Measurements from ENCODE around the gene SLC6A8.
"Not testable (repeated sequence)": the region's sequence is repeated elsewhere in the genome, so short reads cannot be mapped to it uniquely, and the experiment has no call there.

Gene SLC6A8

DNA sequence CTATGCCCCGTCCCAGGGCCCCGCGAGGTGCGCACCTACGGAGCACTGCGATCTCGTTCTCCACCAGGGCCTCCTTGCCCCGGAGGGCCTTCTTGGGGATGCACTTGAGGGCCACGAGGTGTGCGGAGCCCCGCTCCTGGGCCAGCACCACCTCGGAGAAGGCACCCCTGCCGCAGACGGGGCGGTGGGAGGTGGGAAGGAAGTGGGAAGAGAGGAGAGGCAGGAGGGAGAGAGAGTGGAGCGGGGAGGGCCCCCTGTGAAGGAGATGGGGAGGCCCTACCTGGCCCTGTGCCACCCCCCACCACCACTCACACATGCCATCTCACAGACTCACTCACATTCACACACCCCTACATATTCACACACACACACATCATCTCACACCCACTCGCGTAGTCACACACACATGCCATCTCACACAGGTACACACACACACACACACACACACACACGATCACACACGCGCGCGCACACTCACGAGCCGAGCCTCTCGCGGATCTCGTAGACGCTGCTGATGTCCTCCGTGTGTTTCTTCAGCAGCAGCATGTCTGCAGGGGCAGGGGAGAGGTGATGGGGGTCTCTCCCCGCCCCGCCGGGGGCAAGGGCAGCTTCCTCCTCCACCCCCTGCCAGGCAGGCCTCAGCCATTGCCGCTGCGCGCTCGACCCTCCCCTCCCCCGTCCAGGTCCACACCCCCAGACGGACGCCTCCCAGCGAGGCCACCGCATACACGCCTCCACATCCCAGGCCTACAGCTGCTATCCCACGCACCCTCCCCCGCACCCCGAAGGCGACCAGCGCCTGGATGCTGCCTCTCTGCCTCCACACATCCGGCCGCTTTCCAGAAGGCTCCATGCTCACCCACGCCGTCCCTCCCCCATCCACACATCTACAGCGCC lies 14.9 kb upstream of the SLC6A8 start:
- DNase-seq: no peak

GRCh38 chrX:153673428-153674218 lies 14.1 kb upstream of the SLC6A8 start, which contains the start of gene PNCK:
TSS of gene PNCK (minus strand) at chrX:153673813. CDS start at chrX:153673076, 737 bp downstream.
- no peak for DNase-seq

- no peak for DNase-seq
Measured at GRCh38 chrX:153674219-153674851, 13.4 kb upstream of the SLC6A8 start.

DNA sequence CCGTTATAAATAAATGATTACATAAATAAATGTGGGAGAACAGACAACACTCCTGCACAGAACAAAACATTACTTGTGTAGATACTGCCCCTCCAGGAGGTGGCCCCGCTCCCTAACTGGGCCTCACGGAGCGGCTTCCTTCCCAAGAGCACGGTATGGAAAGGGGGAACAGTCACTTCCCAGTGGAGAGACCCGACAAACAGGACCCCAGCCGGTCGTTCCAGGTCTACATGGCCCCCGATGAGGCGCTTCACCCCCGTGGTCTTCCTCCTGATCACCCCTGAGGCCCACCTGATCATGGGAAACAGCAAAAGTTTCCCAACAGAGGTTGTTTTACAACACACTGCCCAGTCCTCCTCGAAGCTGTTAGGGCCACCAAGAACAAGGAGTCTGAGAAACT lies 6.6 kb upstream of the SLC6A8 start:
- no peak for DNase-seq

DNA sequence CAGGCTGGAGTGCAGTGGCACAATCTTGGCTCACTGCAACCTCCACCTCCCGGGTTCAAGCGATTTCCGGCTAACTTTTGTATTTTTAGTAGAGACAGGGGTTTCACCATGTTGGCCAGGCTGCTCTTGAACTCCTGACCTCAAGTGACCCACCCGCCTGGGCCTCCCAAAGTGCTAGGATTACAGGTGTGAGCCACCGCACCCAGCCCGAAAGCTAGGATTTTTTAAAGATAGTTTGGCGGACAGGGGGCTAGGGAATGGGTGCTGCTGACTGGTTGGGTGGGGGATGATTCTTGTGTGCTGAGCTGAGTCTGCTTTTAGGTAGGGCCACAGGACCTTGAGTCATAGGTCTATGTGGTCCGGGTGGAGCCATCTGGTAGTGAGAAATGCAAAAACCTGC lies 4.2 kb upstream of the SLC6A8 start:
- DNase-seq: not testable (repeated sequence)

GRCh38 chrX:153684467-153685155 lies 3.1 kb upstream of the SLC6A8 start:
- no peak for DNase-seq

DNA sequence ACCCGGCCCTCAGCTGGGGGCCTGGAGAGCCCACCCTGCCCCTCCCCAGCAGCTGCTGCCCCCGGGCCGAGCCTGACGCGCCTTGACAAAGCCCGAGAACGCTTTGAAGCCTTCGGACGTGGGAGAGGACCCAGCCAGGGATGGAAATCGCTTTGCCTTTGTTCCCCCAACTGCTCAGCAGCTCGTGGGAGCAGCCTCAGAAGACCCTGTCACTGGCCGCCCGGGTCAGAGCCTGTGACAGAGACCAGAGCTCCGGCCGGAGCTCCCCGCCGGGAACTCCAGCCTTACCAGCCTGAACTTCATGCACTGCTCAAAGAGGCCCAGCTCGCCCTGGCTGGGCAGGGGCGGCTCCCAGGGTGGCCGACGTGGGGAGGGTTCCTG lies 2.6 kb upstream of the SLC6A8 start:
- DNase-seq: no peak

DNA sequence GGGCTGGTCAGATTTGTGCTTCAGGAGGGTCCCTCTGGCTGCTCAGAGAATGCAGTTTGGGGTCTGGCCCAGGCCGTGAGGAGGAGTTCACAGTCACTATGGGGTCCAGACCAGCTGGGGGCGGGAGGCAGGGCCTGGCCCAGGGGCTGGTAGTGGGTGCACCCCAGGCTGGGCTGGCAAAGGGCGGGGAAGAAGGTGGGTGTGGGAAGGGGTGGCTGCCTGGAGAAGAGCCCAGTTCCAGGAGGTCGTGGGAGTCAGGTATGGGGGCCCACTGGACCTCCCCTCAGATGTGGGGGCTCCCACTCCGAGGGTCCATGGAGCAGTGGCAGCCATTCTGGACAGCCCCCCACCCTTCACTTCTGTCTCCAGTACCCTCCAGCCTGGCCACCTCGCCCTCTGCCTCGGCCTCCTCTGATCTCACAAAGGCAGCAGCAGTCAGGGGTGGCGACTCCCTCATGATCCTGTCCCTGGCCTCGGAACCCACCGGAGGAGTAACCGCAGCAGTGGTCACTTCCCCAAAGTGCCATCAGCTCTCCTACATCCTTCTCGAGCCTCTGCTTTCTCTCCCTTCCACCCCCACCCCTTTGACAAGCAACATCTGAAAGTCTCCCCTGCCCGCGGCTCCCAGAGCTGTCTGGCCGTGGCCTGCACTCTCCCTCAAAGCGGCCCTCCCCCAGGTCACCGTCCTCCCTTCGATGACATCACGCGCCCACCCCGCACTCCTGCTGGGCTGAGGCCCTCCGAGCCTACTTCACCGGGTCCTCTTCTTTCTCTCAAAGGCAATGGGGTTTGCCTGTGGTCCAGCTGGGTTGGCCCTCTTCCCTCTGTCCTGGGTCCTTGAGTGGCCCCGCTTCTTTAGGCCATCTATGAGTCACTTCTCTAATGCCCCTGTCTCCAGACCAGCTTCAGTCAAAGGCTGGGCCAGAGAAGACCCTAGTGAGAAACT lies 1.7 kb upstream of the SLC6A8 start:
- DNase-seq: no peak

GRCh38 chrX:153686711-153687110 lies 1.0 kb upstream of the SLC6A8 start:
- DNase-seq: no peak

DNA sequence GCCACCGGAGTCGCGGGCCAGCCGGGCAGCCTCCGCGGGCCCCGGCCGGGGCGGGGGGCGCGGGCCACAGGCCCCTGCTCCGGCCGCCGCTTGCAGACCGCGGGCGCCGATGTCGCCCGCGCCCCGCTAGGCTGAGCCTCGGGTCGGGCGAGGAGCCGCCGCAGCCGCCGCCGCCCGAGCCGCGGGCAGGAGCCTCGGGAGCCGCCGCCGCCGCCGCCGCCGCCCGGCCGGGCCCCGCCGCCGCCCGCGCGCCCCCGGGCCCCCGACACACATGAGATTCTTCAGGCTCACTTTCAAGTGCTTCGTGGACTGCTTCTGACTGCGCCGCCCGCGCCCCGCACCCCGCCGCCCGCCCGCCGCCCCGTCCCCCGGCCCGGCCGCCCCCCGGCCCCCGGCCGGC lies 345 bp downstream of the SLC6A8 start:
- DNase-seq: no peak

GRCh38 chrX:153688506-153688905 lies 780 bp downstream of the SLC6A8 start:
- no peak for DNase-seq

GRCh38 chrX:153688911-153689590 lies 1.3 kb downstream of the SLC6A8 start:
- no peak for DNase-seq

GRCh38 chrX:153689654-153690465 lies 2.1 kb downstream of the SLC6A8 start:
- DNase-seq: no peak

GRCh38 chrX:153690466-153690865 lies 2.7 kb downstream of the SLC6A8 start:
- no peak for DNase-seq

DNA sequence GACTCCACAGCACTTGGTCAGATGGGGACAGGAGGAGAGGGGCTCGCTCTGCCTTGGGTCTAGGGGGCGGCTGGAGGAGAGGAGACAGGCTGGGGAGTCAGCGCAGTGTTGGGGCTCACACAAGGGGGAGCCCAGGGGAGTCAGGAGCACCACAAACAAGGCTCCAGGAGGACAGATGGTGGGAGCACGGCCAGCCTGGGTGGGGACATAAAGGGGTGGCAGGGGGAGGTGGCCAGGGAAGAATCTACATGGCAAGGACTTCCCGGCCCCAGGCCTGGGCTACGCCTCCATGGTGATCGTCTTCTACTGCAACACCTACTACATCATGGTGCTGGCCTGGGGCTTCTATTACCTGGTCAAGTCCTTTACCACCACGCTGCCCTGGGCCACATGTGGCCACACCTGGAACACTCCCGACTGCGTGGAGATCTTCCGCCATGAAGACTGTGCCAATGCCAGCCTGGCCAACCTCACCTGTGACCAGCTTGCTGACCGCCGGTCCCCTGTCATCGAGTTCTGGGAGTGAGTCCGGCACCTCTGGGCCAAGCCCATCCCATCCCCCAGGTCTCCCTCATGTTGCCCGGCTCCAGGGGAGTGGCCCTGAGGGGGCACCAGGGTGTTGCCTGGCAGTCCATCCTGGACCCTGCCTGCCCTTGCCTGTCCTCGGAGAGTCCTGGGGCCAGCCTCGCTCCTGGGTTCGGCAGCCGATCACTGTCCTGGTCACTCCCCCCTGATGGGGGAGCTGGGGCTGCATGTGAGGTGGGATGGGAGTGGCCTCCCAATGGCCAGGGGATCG lies 3.5 kb downstream of the SLC6A8 start:
- not testable (repeated sequence) for DNase-seq

DNA sequence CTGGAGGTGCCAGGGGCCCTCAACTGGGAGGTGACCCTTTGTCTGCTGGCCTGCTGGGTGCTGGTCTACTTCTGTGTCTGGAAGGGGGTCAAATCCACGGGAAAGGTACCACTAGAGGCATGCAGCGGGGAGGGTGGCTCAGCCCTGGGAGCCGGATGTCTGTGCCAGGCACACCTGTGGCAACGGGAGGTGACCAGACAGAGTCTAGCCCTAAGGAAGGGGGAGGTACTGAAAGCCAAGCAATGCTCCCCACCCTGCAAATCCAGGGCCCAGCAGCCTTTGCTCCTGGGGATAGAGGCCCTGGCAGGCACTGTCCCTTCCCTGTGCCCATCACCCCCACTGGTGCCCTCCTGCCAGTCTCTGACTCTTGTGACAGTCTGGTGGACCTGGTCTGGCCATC lies 4.3 kb downstream of the SLC6A8 start:
- no peak for DNase-seq

DNA sequence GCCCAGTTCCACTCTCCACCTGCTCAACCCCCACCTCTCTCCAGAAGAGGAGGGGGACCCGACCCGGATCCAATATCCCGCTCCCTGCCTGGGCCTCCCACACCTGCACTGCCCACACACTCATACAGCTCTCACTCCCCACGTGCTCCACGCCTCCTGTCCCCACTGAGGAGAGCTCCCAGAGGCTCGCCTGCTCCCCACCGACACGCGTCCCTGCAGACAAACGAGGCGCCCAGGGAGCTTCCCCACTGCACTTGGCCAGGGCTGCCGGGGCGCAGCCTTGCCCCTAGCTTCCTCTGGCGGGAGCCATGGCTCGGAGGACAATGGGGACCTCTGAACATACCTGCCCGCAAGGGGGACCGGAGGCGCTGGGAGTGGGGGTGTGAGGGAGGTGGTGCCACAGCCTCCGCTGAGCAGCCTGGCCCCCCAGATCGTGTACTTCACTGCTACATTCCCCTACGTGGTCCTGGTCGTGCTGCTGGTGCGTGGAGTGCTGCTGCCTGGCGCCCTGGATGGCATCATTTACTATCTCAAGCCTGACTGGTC lies 5.0 kb downstream of the SLC6A8 start:
- DNase-seq: no peak

GRCh38 chrX:153693216-153694086 lies 5.7 kb downstream of the SLC6A8 start:
- DNase-seq: no peak

Data from effector CD4-positive, alpha-beta T cell (primary cell).